ENCODE data around the gene HEXA.

Gene HEXA

DNA sequence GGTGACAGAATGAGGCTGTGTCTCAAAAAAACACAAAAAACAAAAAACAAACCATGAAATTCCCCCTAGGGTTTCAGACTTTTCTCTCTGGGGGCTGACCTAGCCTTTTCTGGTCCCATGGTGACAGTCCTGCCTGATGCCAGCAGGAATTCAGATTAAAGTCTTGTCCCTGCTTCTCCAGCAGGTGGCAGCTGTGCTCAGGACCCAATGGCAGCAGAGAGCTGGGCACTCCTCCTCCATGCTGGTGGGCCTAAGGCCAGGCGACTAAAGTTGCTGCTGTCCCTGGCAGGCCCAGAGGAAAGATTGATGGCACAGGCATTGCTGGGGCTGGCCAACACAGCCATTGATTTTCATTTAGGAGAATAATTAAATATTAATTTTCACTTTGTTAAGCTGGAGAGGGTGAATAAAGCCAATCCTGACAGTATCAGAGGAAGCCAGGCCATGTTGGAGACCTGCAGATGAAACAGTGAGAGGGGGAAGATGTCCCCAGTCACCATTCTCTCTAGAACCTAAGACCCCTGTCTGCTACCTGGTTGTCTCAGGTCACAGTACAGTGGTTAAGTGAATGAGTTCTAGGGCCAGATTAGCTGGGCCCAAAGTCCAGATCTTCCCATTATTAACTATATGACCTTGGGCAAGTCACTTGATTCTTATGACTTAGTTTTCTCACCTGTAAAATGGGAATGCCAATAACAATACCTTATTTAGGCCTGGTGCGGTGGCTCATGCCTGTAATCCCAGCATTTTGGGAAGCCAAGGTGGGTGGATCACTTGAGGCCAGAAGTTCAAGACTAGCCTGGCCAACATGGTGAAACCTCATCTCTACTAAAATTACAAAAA, 63.0 kb downstream of the HEXA start:
- no peak for TF ChIP-seq YY1 (IDR thresholded peaks at IDR 0.05; ENCODE audit: insufficient read depth, insufficient read length)
- TF ChIP-seq SUZ12 (IDR thresholded peaks at IDR 0.05; ENCODE audit: extremely low read depth, insufficient read depth, insufficient read length): no peak
- TF ChIP-seq ZNF274 (IDR thresholded peaks at IDR 0.05; ENCODE audit: low read depth, low read length): no peak
- H3K9me3 ChIP-seq (ENCODE audit: insufficient read depth, low read length): no peaks in the 10 kb centered on the region
- peak; percentile 49 for DNase-seq (ENCODE audit: low read depth, low spot score)
- H3K27me3 ChIP-seq (ENCODE audit: insufficient read depth, insufficient read length): peaks cover 28% of the 10 kb centered on the region
- H3K9ac ChIP-seq (ENCODE audit: insufficient read length, low read depth): no peak overlapping the region
- no peaks in the 10 kb centered on the region for H3K36me3 ChIP-seq (ENCODE audit: insufficient read depth, insufficient read length, low read length)
- H3K4me1 ChIP-seq (ENCODE audit: insufficient read depth, insufficient read length): no peaks in the 10 kb centered on the region
- H3K4me3 ChIP-seq (ENCODE audit: insufficient read length, low read depth): no peak overlapping the region

DNA sequence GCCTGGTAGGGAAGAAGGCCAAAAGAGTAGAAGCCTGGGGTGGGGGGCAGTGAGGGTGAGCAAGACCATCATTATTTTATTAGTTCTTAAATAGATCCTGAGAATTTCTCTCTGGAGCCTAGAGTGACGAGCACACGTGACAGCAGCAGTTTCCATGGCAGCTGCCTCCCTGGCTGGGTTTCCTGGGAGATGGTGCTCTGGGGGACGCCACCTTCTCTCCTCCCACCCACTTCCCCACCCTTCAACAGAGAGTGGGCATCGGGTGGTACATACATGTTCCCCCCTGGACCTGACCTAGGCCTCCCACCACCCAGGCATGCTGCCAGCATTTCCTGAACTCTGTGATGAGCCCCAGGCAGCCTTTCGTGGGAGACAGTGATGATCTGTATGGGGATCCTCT, 68.8 kb downstream of the HEXA start:
- H3K4me1 ChIP-seq (ENCODE audit: insufficient read depth, insufficient read length): peaks cover 2% of the 10 kb centered on the region
- no peak for DNase-seq (ENCODE audit: low read depth, low spot score)
- no peak overlapping the region for H3K4me3 ChIP-seq (ENCODE audit: insufficient read length, low read depth)
- H3K9me3 ChIP-seq (ENCODE audit: insufficient read depth, low read length): no peaks in the 10 kb centered on the region
- H3K27me3 ChIP-seq (ENCODE audit: insufficient read depth, insufficient read length): no peaks in the 10 kb centered on the region
- H3K36me3 ChIP-seq (ENCODE audit: insufficient read depth, insufficient read length, low read length): no peaks in the 10 kb centered on the region
- TF ChIP-seq ZNF274 (IDR thresholded peaks at IDR 0.05; ENCODE audit: low read depth, low read length) (no peak), SUZ12 (IDR thresholded peaks at IDR 0.05; ENCODE audit: extremely low read depth, insufficient read depth, insufficient read length) (no peak), YY1 (IDR thresholded peaks at IDR 0.05; ENCODE audit: insufficient read depth, insufficient read length) (no peak)
- no peak overlapping the region for H3K9ac ChIP-seq (ENCODE audit: insufficient read length, low read depth)

DNA sequence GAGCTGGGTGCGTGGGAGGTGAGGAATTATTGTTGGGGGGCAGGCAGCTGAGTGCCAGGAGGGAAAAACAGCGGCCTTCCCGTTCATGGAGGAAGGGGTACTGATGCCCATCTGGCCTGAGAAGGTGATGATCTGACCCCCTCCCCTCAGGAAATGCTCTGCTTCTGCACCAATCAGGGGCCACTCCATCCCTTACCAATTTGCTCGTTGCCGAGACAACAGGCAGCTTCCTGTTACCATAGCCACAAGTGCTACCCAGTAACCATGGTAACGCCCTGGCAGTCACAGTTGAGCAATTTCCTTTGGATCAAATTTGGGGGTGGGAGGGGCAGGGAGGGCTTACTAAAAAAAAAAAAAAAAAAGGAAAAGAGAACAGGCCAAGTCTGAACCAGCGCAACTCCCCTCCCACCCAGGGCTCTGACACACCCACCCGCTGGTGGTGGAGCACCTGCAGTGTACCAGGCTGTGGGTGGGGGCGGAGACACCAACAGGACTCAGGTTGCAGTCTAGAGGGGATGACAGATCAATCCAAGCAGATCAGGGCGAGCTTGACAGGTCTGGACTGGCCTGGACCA, 69.5 kb downstream of the HEXA start:
- Histone ChIP-seq H3K4me3 (ENCODE audit: insufficient read length, low read depth) (no peak overlapping the region), H3K4me1 (ENCODE audit: insufficient read depth, insufficient read length) (peaks cover 2% of the 10 kb centered on the region), H3K9me3 (ENCODE audit: insufficient read depth, low read length) (no peaks in the 10 kb centered on the region), H3K9ac (ENCODE audit: insufficient read length, low read depth) (no peak overlapping the region), H3K27me3 (ENCODE audit: insufficient read depth, insufficient read length) (no peaks in the 10 kb centered on the region), H3K36me3 (ENCODE audit: insufficient read depth, insufficient read length, low read length) (no peaks in the 10 kb centered on the region)
- no peak for TF ChIP-seq ZNF274 (IDR thresholded peaks at IDR 0.05; ENCODE audit: low read depth, low read length)
- no peak for TF ChIP-seq SUZ12 (IDR thresholded peaks at IDR 0.05; ENCODE audit: extremely low read depth, insufficient read depth, insufficient read length)
- TF ChIP-seq YY1 (IDR thresholded peaks at IDR 0.05; ENCODE audit: insufficient read depth, insufficient read length): no peak
- peak; percentile 16 for DNase-seq (ENCODE audit: low read depth, low spot score)

DNA sequence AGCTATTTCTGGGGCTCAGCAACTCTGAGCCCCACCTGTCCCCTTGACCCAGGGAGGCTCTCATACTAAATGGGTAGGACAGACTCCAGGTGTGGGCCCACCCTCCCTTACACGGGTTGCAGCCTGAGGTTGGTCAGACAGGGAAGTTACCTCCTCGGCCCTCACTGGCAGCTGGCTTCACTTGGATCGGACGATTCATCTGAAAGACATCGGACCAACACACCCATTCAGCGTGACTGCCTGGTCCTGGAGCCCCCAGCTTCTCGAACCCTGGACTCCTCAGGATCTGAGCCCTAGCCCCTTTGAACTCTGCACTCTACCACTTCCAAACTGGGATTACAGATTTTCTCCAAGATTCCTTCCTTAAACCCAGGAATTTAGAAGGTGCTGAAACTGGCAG, 71.2 kb downstream of the HEXA start:
- TF ChIP-seq ZNF274 (IDR thresholded peaks at IDR 0.05; ENCODE audit: low read depth, low read length) (no peak), YY1 (IDR thresholded peaks at IDR 0.05; ENCODE audit: insufficient read depth, insufficient read length) (no peak), SUZ12 (IDR thresholded peaks at IDR 0.05; ENCODE audit: extremely low read depth, insufficient read depth, insufficient read length) (no peak)
- Histone ChIP-seq H3K27me3 (ENCODE audit: insufficient read depth, insufficient read length) (no peaks in the 10 kb centered on the region), H3K9ac (ENCODE audit: insufficient read length, low read depth) (no peak overlapping the region), H3K36me3 (ENCODE audit: insufficient read depth, insufficient read length, low read length) (no peaks in the 10 kb centered on the region), H3K4me1 (ENCODE audit: insufficient read depth, insufficient read length) (peaks cover 2% of the 10 kb centered on the region), H3K4me3 (ENCODE audit: insufficient read length, low read depth) (no peak overlapping the region), H3K9me3 (ENCODE audit: insufficient read depth, low read length) (no peaks in the 10 kb centered on the region)
- no peak for DNase-seq (ENCODE audit: low read depth, low spot score)

DNA sequence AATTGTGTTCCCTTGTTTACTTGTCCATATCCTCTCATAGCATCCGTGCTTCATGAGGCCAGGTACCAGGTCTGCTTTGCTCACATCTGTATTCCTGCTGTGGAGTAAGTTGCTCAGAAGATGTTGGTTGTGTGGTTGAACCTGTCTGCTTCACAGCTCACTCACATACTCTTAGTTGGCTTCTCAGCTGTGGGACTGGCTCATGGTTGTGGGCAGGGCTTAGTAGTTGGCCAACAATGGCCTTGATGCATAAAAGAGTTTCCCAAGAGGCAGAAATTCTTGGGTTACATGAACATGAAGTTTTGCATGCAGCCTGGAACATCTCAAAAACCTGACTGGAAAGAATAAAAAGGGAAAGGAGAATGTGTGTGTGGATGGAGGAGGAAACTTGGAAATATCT, 72.9 kb downstream of the HEXA start:
- Histone ChIP-seq H3K27me3 (ENCODE audit: insufficient read depth, insufficient read length) (no peaks in the 10 kb centered on the region), H3K9ac (ENCODE audit: insufficient read length, low read depth) (no peak overlapping the region), H3K36me3 (ENCODE audit: insufficient read depth, insufficient read length, low read length) (no peaks in the 10 kb centered on the region), H3K9me3 (ENCODE audit: insufficient read depth, low read length) (no peaks in the 10 kb centered on the region), H3K4me1 (ENCODE audit: insufficient read depth, insufficient read length) (peaks cover 2% of the 10 kb centered on the region), H3K4me3 (ENCODE audit: insufficient read length, low read depth) (no peak overlapping the region)
- no peak for DNase-seq (ENCODE audit: low read depth, low spot score)
- no peak for TF ChIP-seq ZNF274 (IDR thresholded peaks at IDR 0.05; ENCODE audit: low read depth, low read length)
- no peak for TF ChIP-seq SUZ12 (IDR thresholded peaks at IDR 0.05; ENCODE audit: extremely low read depth, insufficient read depth, insufficient read length)
- TF ChIP-seq YY1 (IDR thresholded peaks at IDR 0.05; ENCODE audit: insufficient read depth, insufficient read length): no peak

Measured in NT2/D1 (cell line).